IMR-90 (cell line): ENCODE data around the gene OXSR1. TPM values are rescaled to one million over a fixed set of nuclear protein-coding genes. Genes with fewer than 3 reads are reported as not detected.

Source experiments
- ATAC-seq: fragments of 200-7000 bp; cut with Tn5 transposase; 2 replicates; pipeline ENCODE4 v1.9.1; 2020; ENCODE audit warnings: low read depth, mild to moderate bottlenecking, moderate library complexity
- BruUV-seq: library from RNA; stranded (reverse); fragments of 400-500 nt; replicated peaks from 2 replicates; lab custom pipeline; 2021; lab: Mats Ljungman, UMichigan
- CTCF ChIA-PET: fragments of 300-600 bp; formaldehyde crosslinking; extraction: SDS; loops from one replicate; lab custom pipeline; 2021; ENCODE audit warnings: antibody characterized with exemption; lab: Yijun Ruan, JAX
- POLR2A ChIA-PET: fragments of 300-600 bp; sonication (Branson Sonifier 250); formaldehyde crosslinking; loops from one replicate; lab custom pipeline; 2022; ENCODE audit warnings: antibody characterized with exemption; ENCODE audit not compliant: unreplicated experiment; lab: Charles Lee
- DNase-seq: peaks from one replicate; pipeline ENCODE4 v3.0.0; 2013
- H2AFZ ChIP-seq: replicated peaks from 2 replicates; pipeline ENCODE3; 2013; ENCODE audit warnings: low read length, mild to moderate bottlenecking; ENCODE audit not compliant: poor library complexity
- H2AK5ac ChIP-seq: 2 replicates; pipeline ENCODE4 v1.6.1; 2013; ENCODE audit warnings: low read depth, low read length, inconsistent platforms
- H2AK9ac ChIP-seq: replicated peaks from 2 replicates; pipeline ENCODE3; 2013; ENCODE audit warnings: mild to moderate bottlenecking, low read depth, low read length, moderate library complexity; ENCODE audit not compliant: poor library complexity
- H2BK120ac ChIP-seq: 2 replicates; pipeline ENCODE4 v1.6.1; 2013; ENCODE audit warnings: low read depth, low read length, inconsistent platforms
- H2BK15ac ChIP-seq: 3 replicates; pipeline ENCODE4 v1.6.1; 2013; ENCODE audit warnings: low read depth, low read length, inconsistent platforms
- H2BK20ac ChIP-seq: 2 replicates; pipeline ENCODE4 v1.6.1; 2013; ENCODE audit warnings: low read depth, mild to moderate bottlenecking, inconsistent platforms, low read length, moderate library complexity
- H2BK5ac ChIP-seq: 2 replicates; pipeline ENCODE4 v1.6.1; 2013; ENCODE audit warnings: mild to moderate bottlenecking, low read depth, low read length, inconsistent platforms; ENCODE audit not compliant: poor library complexity, severe bottlenecking
- H3K14ac ChIP-seq: replicated peaks from 2 replicates; pipeline ENCODE4 v1.6.1; 2013; ENCODE audit warnings: low read depth, low read length, inconsistent platforms
- H3K18ac ChIP-seq: 2 replicates; pipeline ENCODE4 v1.6.1; 2013; ENCODE audit warnings: low read depth, low read length, control low read depth
- H3K23ac ChIP-seq: 2 replicates; pipeline ENCODE4 v1.6.1; 2013; ENCODE audit warnings: low read depth, low read length, inconsistent platforms
- H3K27ac ChIP-seq: 2 replicates; pipeline ENCODE4 v1.5.1; 2013; ENCODE audit warnings: mild to moderate bottlenecking, control low read depth, low read length; ENCODE audit not compliant: insufficient read depth
- H3K27me3 ChIP-seq: 2 replicates; pipeline ENCODE4 v1.6.1; 2013; ENCODE audit warnings: low read length; ENCODE audit not compliant: control insufficient read depth, insufficient read depth
- H3K36me3 ChIP-seq: 2 replicates; pipeline ENCODE4 v1.6.1; 2013; ENCODE audit warnings: low read length, mixed read lengths; ENCODE audit not compliant: control insufficient read depth, insufficient read depth
- H3K4ac ChIP-seq: 2 replicates; pipeline ENCODE4 v1.6.1; 2013; ENCODE audit warnings: low read depth, low read length, inconsistent platforms
- H3K4me1 ChIP-seq: 2 replicates; pipeline ENCODE4 v1.6.1; 2013; ENCODE audit warnings: low read length, mixed read lengths; ENCODE audit not compliant: control insufficient read depth, insufficient read depth
- H3K4me2 ChIP-seq: 2 replicates; pipeline ENCODE4 v1.6.1; 2013; ENCODE audit warnings: low read depth, mild to moderate bottlenecking, control low read depth, low read length, moderate library complexity
- H3K4me3 ChIP-seq: 2 replicates; pipeline ENCODE4 v1.5.1; 2013; ENCODE audit warnings: low read depth, mild to moderate bottlenecking, control low read depth, low read length, moderate library complexity; ENCODE audit not compliant: insufficient read depth
- H3K56ac ChIP-seq: 2 replicates; pipeline ENCODE4 v1.6.1; 2013; ENCODE audit warnings: low read length, inconsistent platforms; ENCODE audit not compliant: insufficient read depth; ENCODE audit errors: extremely low read depth
- H3K79me1 ChIP-seq, 2 experiments: 2 replicates each; pipeline ENCODE4 v1.6.1; 2013; ENCODE audit warnings: low read length in 2 of 2, inconsistent platforms in 1 of 2, low read depth in 1 of 2
- H3K9ac ChIP-seq: 2 replicates; pipeline ENCODE4 v1.6.1; 2013; ENCODE audit warnings: low read depth, low read length, control low read depth
- H3K9me1 ChIP-seq: 2 replicates; pipeline ENCODE4 v1.6.1; 2013; ENCODE audit warnings: low read length, inconsistent platforms; ENCODE audit not compliant: insufficient read depth
- H3K9me3 ChIP-seq: 2 replicates; pipeline ENCODE4 v1.6.1; 2013; ENCODE audit warnings: low read length; ENCODE audit not compliant: control insufficient read depth, insufficient read depth
- H4K20me1 ChIP-seq: 2 replicates; pipeline ENCODE4 v1.6.1; 2013; ENCODE audit warnings: low read length, inconsistent platforms; ENCODE audit not compliant: insufficient read depth
- H4K5ac ChIP-seq: 2 replicates; pipeline ENCODE4 v1.6.1; 2013; ENCODE audit warnings: mild to moderate bottlenecking, low read depth, low read length, control low read depth
- H4K8ac ChIP-seq, 2 experiments: 2 replicates each; pipeline ENCODE4 v1.6.1; 2013; ENCODE audit warnings: low read depth in 2 of 2, low read length in 2 of 2, control low read depth in 1 of 2, inconsistent platforms in 1 of 2
- H4K91ac ChIP-seq: 2 replicates; pipeline ENCODE4 v1.6.1; 2013; ENCODE audit warnings: low read depth, low read length, inconsistent platforms; ENCODE audit not compliant: insufficient read depth
- BHLHE40 ChIP-seq: fragments of 150-350 bp; IDR thresholded peaks from 2 replicates; pipeline ENCODE4 v1.6.1; 2016; ENCODE audit warnings: mild to moderate bottlenecking, low read depth, low read length
- CEBPB ChIP-seq: IDR thresholded peaks from 2 replicates; pipeline ENCODE4 v1.6.1; 2012; ENCODE audit warnings: low read depth, low read length, improper control_type of control experiment
- MAFK ChIP-seq: IDR thresholded peaks from 2 replicates; pipeline ENCODE4 v1.6.1; 2012; ENCODE audit warnings: low read depth, low read length, improper control_type of control experiment
- MXI1 ChIP-seq: IDR thresholded peaks from 2 replicates; pipeline ENCODE4 v1.6.1; 2012; ENCODE audit warnings: low read depth, mild to moderate bottlenecking, low read length, moderate library complexity, borderline replicate concordance
- RCOR1 ChIP-seq: IDR thresholded peaks from 2 replicates; pipeline ENCODE4 v1.6.1; 2012; ENCODE audit warnings: mild to moderate bottlenecking, low read length, improper control_type of control experiment; ENCODE audit not compliant: insufficient replicate concordance
- RFX5 ChIP-seq: IDR thresholded peaks from 2 replicates; pipeline ENCODE4 v1.8.0; 2012; ENCODE audit warnings: low read depth, mild to moderate bottlenecking, low read length, moderate library complexity
- SMC3 ChIP-seq: fragments of 150-350 bp; IDR thresholded peaks from 2 replicates; pipeline ENCODE4 v1.6.1; 2016; ENCODE audit warnings: low read depth, mild to moderate bottlenecking, antibody characterized with exemption, low read length, moderate library complexity
- WGBS, 2 experiments: methylation state at CpG; one replicate each; pipeline versions ENCODE4 v1.1.5 to v1.1.7; 2013; ENCODE audit warnings: missing lambda C conversion rate in 2 of 2; ENCODE audit not compliant: insufficient read length in 1 of 2; ENCODE audit errors: extremely low coverage in 2 of 2; 5-methylcytosine and 5-hydroxymethylcytosine counted together
- dilution Hi-C: fragments of 300-500 bp; cut with HindIII; formaldehyde crosslinking; loops from one replicate; pipeline ENCODE4 v1.14.3; 2018; ENCODE audit warnings: low sequenced_read_pairs; ENCODE audit not compliant: unreplicated experiment
- in situ Hi-C: fragments of 300-500 bp; cut with MboI; formaldehyde crosslinking; loops from 3 replicates; pipeline ENCODE4 v1.14.3; 2019; ENCODE audit warnings: low sequenced_read_pairs, inconsistent platforms, mixed read lengths
- intact Hi-C: fragments of 100-400 bp; cut with micrococcal nuclease; formaldehyde crosslinking; loops from 2 replicates; pipeline ENCODE4 v1.10.0; 2022
- polyA plus RNA-seq, 3 experiments: library from polyadenylated mRNA; depleted of rRNA; stranded (reverse); fragments of >200 nt; gene quantifications; 2 replicates each; pipeline ENCODE4 v1.2.3, GENCODE V29; 2012; ENCODE audit warnings: low replicate concordance in 1 of 3
- total RNA-seq: library from RNA; depleted of rRNA; stranded (reverse); fragments of >200 nt; gene quantifications from 2 replicates; pipeline ENCODE4 v1.2.3, GENCODE V29; 2012
- TF ChIP-seq, protein P1 (sequence below): conservative IDR thresholded peaks from 2 replicates; pipeline ENCODE4 v1.5.1; 2012; ENCODE audit warnings: mild to moderate bottlenecking, low read depth, low read length, improper control_type of control experiment
- TF ChIP-seq, protein P2 (sequence below): fragments of 150-350 bp; IDR thresholded peaks from 2 replicates; pipeline ENCODE4 v1.6.1; 2016; ENCODE audit warnings: low read depth, mild to moderate bottlenecking, low read length, moderate library complexity, borderline replicate concordance
- TF ChIP-seq, protein P3 (sequence below): fragments of 150-350 bp; IDR thresholded peaks from 2 replicates; pipeline ENCODE4 v1.6.1; 2017; ENCODE audit warnings: mild to moderate bottlenecking, antibody characterized with exemption, low read length, low read depth

The OXSR1 gene
- total and polyA plus RNA-seq, 2 of the 4 experiments (the other 2 are of a cell fraction): 32.9 to 37.6 TPM

DNA sequence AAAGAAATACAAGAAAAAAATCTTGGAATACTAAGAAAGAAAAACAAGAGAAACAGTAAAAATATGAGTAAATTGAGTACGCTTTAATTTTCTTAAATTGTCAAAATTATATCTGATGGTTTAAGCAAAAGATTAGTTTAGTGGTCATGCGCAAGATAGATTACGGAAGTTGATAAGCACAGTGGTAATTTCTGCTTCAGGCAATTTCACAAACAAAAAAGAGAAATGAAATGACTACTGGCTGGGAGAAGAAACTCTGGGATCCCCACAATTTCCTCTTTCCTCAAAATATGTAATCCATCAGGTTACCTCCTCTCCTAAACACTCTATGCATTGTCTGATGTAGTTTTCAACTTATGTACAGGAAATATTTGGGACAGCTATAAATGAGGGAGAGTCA lies 17.9 kb upstream of the OXSR1 start:
- POLR2A ChIA-PET: no interaction called here
- in situ Hi-C loops: no loop called here

More for the DNA sequence above, 17.9 kb upstream of the OXSR1 start:
- dilution Hi-C loops: no loop called here
- no peak overlapping the region for H3K4me3 ChIP-seq
- H2BK5ac ChIP-seq: no peak overlapping the region
- BruUV-seq: no TSS peak
- no peak for TF ChIP-seq BHLHE40
- no peak for TF ChIP-seq RCOR1
- TF ChIP-seq RFX5: no peak
- no peak for TF ChIP-seq CEBPB
- TF ChIP-seq MAFK: no peak
- TF ChIP-seq SMC3: no peak
- TF ChIP-seq, protein P1, sequence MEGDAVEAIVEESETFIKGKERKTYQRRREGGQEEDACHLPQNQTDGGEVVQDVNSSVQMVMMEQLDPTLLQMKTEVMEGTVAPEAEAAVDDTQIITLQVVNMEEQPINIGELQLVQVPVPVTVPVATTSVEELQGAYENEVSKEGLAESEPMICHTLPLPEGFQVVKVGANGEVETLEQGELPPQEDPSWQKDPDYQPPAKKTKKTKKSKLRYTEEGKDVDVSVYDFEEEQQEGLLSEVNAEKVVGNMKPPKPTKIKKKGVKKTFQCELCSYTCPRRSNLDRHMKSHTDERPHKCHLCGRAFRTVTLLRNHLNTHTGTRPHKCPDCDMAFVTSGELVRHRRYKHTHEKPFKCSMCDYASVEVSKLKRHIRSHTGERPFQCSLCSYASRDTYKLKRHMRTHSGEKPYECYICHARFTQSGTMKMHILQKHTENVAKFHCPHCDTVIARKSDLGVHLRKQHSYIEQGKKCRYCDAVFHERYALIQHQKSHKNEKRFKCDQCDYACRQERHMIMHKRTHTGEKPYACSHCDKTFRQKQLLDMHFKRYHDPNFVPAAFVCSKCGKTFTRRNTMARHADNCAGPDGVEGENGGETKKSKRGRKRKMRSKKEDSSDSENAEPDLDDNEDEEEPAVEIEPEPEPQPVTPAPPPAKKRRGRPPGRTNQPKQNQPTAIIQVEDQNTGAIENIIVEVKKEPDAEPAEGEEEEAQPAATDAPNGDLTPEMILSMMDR: no peak
- TF ChIP-seq, protein P2, sequence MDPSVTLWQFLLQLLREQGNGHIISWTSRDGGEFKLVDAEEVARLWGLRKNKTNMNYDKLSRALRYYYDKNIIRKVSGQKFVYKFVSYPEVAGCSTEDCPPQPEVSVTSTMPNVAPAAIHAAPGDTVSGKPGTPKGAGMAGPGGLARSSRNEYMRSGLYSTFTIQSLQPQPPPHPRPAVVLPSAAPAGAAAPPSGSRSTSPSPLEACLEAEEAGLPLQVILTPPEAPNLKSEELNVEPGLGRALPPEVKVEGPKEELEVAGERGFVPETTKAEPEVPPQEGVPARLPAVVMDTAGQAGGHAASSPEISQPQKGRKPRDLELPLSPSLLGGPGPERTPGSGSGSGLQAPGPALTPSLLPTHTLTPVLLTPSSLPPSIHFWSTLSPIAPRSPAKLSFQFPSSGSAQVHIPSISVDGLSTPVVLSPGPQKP: no peak
- TF ChIP-seq MXI1: no peak
- TF ChIP-seq, protein P3, sequence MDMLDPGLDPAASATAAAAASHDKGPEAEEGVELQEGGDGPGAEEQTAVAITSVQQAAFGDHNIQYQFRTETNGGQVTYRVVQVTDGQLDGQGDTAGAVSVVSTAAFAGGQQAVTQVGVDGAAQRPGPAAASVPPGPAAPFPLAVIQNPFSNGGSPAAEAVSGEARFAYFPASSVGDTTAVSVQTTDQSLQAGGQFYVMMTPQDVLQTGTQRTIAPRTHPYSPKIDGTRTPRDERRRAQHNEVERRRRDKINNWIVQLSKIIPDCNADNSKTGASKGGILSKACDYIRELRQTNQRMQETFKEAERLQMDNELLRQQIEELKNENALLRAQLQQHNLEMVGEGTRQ: no peak
- no peak overlapping the region for H4K5ac ChIP-seq
- no peak overlapping the region for H2BK20ac ChIP-seq
- no peak overlapping the region for H3K14ac ChIP-seq
- H3K9me1 ChIP-seq: no peaks in the 10 kb centered on the region
- DNase-seq (no peak), ATAC-seq (no peak)
- no peak overlapping the region for H4K91ac ChIP-seq
- no peak overlapping the region for H2AK9ac ChIP-seq
- H3K27me3 ChIP-seq: no peaks in the 10 kb centered on the region
- WGBS, 2 experiments: no CpG with 5 or more reads among the region's 3 CpGs
- H2AFZ ChIP-seq: no peak overlapping the region
- H2BK120ac ChIP-seq: no peak overlapping the region
- H3K18ac ChIP-seq: no peak overlapping the region
- H3K27ac ChIP-seq: no peak overlapping the region
- no peaks in the 10 kb centered on the region for H3K79me1 ChIP-seq
- H3K9ac ChIP-seq: no peak overlapping the region
- no peak overlapping the region for H4K8ac ChIP-seq
- no peaks in the 10 kb centered on the region for H3K36me3 ChIP-seq
- H3K4me2 ChIP-seq: no peak overlapping the region
- intact Hi-C loops: no loop called here
- no peaks in the 10 kb centered on the region for H3K4me1 ChIP-seq
- H3K4ac ChIP-seq: no peak overlapping the region
- H4K20me1 ChIP-seq: no peaks in the 10 kb centered on the region
- H3K23ac ChIP-seq: no peak overlapping the region
- H2BK15ac ChIP-seq: no peak overlapping the region
- no peak overlapping the region for H2AK5ac ChIP-seq
- H3K56ac ChIP-seq: no peak overlapping the region
- CTCF ChIA-PET: no interaction called here
- peaks cover 3% of the 10 kb centered on the region; the same call in 1 of the 2 replicates for H3K9me3 ChIP-seq
